GM19025 (cell line): Measurements from ENCODE around the gene MRPL22.
"Not testable (repeated sequence)": the region's sequence is repeated elsewhere in the genome, so short reads cannot be mapped to it uniquely, and the experiment has no call there.

Experiments
- ATAC-seq: cut with Tn5 transposase; IDR thresholded peaks from one replicate; pipeline ENCODE4 v1.9.1; 2021; ENCODE audit warnings: mild to moderate bottlenecking, low read depth, moderate library complexity; ENCODE audit not compliant: unreplicated experiment

The MRPL22 gene

GRCh38 chr5:154986151-154986550 lies 45.3 kb downstream of the MRPL22 start:
- ATAC-seq, result no peak

- ATAC-seq, result no peak
These were observed 48.8 kb downstream of the MRPL22 start for GRCh38 chr5:154989626-154990025.

- ATAC-seq, result no peak
These were observed 52.6 kb downstream of the MRPL22 start for GRCh38 chr5:154993461-154993860.

GRCh38 chr5:154995679-154996078 lies 54.8 kb downstream of the MRPL22 start:
- no peak for ATAC-seq

GRCh38 chr5:154997746-154998145 lies 56.9 kb downstream of the MRPL22 start:
- no peak for ATAC-seq

GRCh38 chr5:154999865-155000264 lies 59.0 kb downstream of the MRPL22 start:
- no peak for ATAC-seq

- ATAC-seq, result no peak
These were observed 60.6 kb downstream of the MRPL22 start for GRCh38 chr5:155001523-155001922.

- ATAC-seq, result not testable (repeated sequence)
These were observed 61.8 kb downstream of the MRPL22 start for GRCh38 chr5:155002722-155003121.

- ATAC-seq, result no peak
These were observed 63.4 kb downstream of the MRPL22 start for GRCh38 chr5:155004138-155004744.

GRCh38 chr5:155006265-155006664 lies 65.4 kb downstream of the MRPL22 start:
- ATAC-seq, result not testable (repeated sequence)

- ATAC-seq, result no peak
These were observed 67.8 kb downstream of the MRPL22 start for GRCh38 chr5:155008669-155009068.

- ATAC-seq, result no peak
These were observed 70.0 kb downstream of the MRPL22 start for GRCh38 chr5:155010881-155011280.

GRCh38 chr5:155013526-155013925 lies 72.7 kb downstream of the MRPL22 start, which contains the start of gene KIF4B:
Gene KIF4B, plus strand, starts transcription at chr5:155013755. Its CDS starts 105 bp downstream, at chr5:155013860.
- ATAC-seq, result no peak

GRCh38 chr5:155015239-155015638 lies 74.4 kb downstream of the MRPL22 start:
- no peak for ATAC-seq

GRCh38 chr5:155017610-155018009 lies 76.7 kb downstream of the MRPL22 start:
- ATAC-seq, result peak; percentile 88
